Stimulated activated CD4-positive, alpha-beta T cell treated with anti-CD3 and anti-CD28 coated beads, Interleukin-4, amount 100 ng/mL, for 1 hour (primary cell): Measurements from ENCODE around the gene RAB40C.

Experiments
- DNase-seq: peaks from one replicate; pipeline ENCODE4 v3.0.0-alpha.2; 2020

Gene RAB40C

GRCh38 chr16:671353-672131 lies 81.7 kb downstream of the RAB40C start:
- DNase-seq, result no peak

GRCh38 chr16:672371-672770 lies 82.5 kb downstream of the RAB40C start:
- no peak for DNase-seq

GRCh38 chr16:672851-673250 lies 83.0 kb downstream of the RAB40C start:
- DNase-seq, result no peak

GRCh38 chr16:673399-673991 lies 83.6 kb downstream of the RAB40C start:
- no peak for DNase-seq

- no peak for DNase-seq
These were observed 84.5 kb downstream of the RAB40C start for GRCh38 chr16:674214-674881.

- no peak for DNase-seq
These were observed 85.4 kb downstream of the RAB40C start, which contains the start of gene RHBDL1 for GRCh38 chr16:674968-675883. RHBDL1 (plus strand) TSS chr16:675671; CDS start chr16:675791, 120 bp downstream.

- DNase-seq, result no peak
These were observed 86.2 kb downstream of the RAB40C start for GRCh38 chr16:675884-676564.

- no peak for DNase-seq
These were observed 86.7 kb downstream of the RAB40C start for GRCh38 chr16:676565-676902.

GRCh38 chr16:676913-677312 lies 87.0 kb downstream of the RAB40C start:
- DNase-seq, result no peak

GRCh38 chr16:677316-678190 lies 87.7 kb downstream of the RAB40C start:
- no peak for DNase-seq

GRCh38 chr16:678209-678857 lies 88.5 kb downstream of the RAB40C start:
- DNase-seq, result no peak
